ENCODE data around the gene OBSCN. TPM values are rescaled to one million over a fixed set of nuclear protein-coding genes. Genes with fewer than 3 reads are reported as not detected.

OBSCN gene
- total and polyA plus RNA-seq, 2 donors (not counting 3 experiments of a cell fraction or from before 2014, with no cell fraction given): 1.5 to 2.9 TPM

DNA sequence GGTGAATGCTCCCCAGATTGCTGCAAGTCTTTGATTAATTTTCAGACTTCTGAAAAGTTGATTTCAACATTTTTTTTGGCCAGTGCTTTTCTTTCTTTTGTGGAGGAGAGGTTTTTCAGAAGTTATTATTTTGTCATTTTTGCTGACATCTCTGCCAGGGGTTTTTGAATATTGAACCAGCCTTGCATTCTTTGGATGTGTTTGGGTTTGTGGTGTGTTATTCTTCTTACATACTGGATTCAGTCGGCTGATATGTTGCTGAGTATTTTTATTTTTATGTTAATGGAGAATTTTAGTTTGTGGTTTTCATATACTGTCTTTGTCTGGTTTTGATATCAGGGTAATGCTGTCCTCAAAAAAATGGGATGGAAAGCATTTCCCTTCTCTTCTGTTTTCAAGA is 25.3 kb downstream of the OBSCN start:
- Histone ChIP-seq H3K79me2 (ENCODE audit: control insufficient read depth, insufficient read depth, low read length) (no peaks in the 10 kb centered on the region), H3K9ac (replicated peaks; ENCODE audit: extremely low read depth, insufficient read depth, low read length) (no peak overlapping the region), H3K9me3 (replicated peaks; ENCODE audit: control insufficient read depth, insufficient read depth, low read length) (no peaks in the 10 kb centered on the region), H3K4me3 (replicated peaks in 1 of 3; ENCODE audit: insufficient read depth in 1 of 3, low read depth in 1 of 3, low read length in 3 of 3) (no peak overlapping the region), H3K9me1 (replicated peaks; ENCODE audit: control insufficient read depth, extremely low read depth, insufficient read depth, low read length) (no peaks in the 10 kb centered on the region), H2AFZ (ENCODE audit: low read depth, low read length) (no peak overlapping the region), H3K27me3 (ENCODE audit: control insufficient read depth in 2 of 2, insufficient read depth in 2 of 2, low read length in 2 of 2) (peaks cover 2 to 14% of the 10 kb centered on the region in 2 experiments), H3K4me1 (ENCODE audit: control insufficient read depth, extremely low read depth, insufficient read depth, low read length) (no peaks in the 10 kb centered on the region), H3K4me2 (ENCODE audit: insufficient read depth, low read length) (no peak overlapping the region), H4K20me1 (replicated peaks; ENCODE audit: control insufficient read depth, extremely low read depth, insufficient read depth, low read length) (no peaks in the 10 kb centered on the region), H3K36me3 (ENCODE audit: control insufficient read depth in 2 of 2, extremely low read depth in 1 of 2, insufficient read depth in 2 of 2, low read length in 2 of 2) (no peaks in the 10 kb centered on the region), H3K27ac (ENCODE audit: insufficient read depth, low read depth, low read length) (no peak overlapping the region)
- ChIA-PET CTCF (interaction anchor here (1.1 kb wide), 1 partner anchor 20 kb away, joined by 4 read pairs; no protein-coding TSS in a partner anchor), POLR2A (no interaction called here)
- no peak for DNase-seq (ENCODE audit: low read depth, low spot score)
- FAIRE-seq: no peak
- no peak for TF ChIP-seq GATA2 (IDR thresholded peaks at IDR 0.05; ENCODE audit: insufficient read depth, insufficient read length, low read depth, low read length)
- TF ChIP-seq EZH2 (IDR thresholded peaks at IDR 0.05; ENCODE audit: borderline replicate concordance, low read depth, low read length, severe bottlenecking): no peak
- TF ChIP-seq, protein P1, sequence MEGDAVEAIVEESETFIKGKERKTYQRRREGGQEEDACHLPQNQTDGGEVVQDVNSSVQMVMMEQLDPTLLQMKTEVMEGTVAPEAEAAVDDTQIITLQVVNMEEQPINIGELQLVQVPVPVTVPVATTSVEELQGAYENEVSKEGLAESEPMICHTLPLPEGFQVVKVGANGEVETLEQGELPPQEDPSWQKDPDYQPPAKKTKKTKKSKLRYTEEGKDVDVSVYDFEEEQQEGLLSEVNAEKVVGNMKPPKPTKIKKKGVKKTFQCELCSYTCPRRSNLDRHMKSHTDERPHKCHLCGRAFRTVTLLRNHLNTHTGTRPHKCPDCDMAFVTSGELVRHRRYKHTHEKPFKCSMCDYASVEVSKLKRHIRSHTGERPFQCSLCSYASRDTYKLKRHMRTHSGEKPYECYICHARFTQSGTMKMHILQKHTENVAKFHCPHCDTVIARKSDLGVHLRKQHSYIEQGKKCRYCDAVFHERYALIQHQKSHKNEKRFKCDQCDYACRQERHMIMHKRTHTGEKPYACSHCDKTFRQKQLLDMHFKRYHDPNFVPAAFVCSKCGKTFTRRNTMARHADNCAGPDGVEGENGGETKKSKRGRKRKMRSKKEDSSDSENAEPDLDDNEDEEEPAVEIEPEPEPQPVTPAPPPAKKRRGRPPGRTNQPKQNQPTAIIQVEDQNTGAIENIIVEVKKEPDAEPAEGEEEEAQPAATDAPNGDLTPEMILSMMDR (IDR thresholded peaks at IDR 0.05; ENCODE audit: extremely low read depth in 1 of 2, insufficient read depth in 1 of 2, low read depth in 1 of 2, low read length in 2 of 2): no peak
- no peak for TF ChIP-seq FOS (IDR thresholded peaks at IDR 0.05; ENCODE audit: borderline replicate concordance, insufficient read depth, low read length)
- TF ChIP-seq MYC (IDR thresholded peaks at IDR 0.05; ENCODE audit: low read depth, low read length): no peak
- TF ChIP-seq JUN (IDR thresholded peaks at IDR 0.05; ENCODE audit: borderline replicate concordance, insufficient read depth, insufficient read length, low read depth): no peak
- TF ChIP-seq POLR2AphosphoS5 (IDR thresholded peaks at IDR 0.05; ENCODE audit: insufficient read depth, low read depth, low read length): no peak
- TF ChIP-seq, protein P2, sequence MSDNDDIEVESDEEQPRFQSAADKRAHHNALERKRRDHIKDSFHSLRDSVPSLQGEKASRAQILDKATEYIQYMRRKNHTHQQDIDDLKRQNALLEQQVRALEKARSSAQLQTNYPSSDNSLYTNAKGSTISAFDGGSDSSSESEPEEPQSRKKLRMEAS (IDR thresholded peaks at IDR 0.05; ENCODE audit: insufficient read depth, insufficient read length): no peak
- TF ChIP-seq POLR2A (IDR thresholded peaks at IDR 0.05; ENCODE audit: low read depth, low read length): no peak
- BruUV-seq (replicated peaks): no TSS peak
- dilution Hi-C loops (cut with MboI; ENCODE audit: extremely low pct_ligation_motif_present, low sequenced_read_pairs): no loop called here
- intact Hi-C loops (cut with micrococcal nuclease): no loop called here
